H1 (cell line): ENCODE data around the gene FOSL1. TPM values are rescaled to one million over a fixed set of nuclear protein-coding genes. Genes with fewer than 3 reads are reported as not detected.

ENCODE experiments used
- CTCF ChIA-PET: fragments of 300-600 bp; sonication (Branson Sonifier 250); formaldehyde crosslinking; loops from one replicate; lab custom pipeline; 2021; ENCODE audit not compliant: partially characterized antibody; lab: Charles Lee
- POLR2A ChIA-PET: fragments of 300-600 bp; sonication (Branson Sonifier 250); formaldehyde crosslinking; loops from one replicate; lab custom pipeline; 2021; ENCODE audit warnings: inconsistent platforms; ENCODE audit not compliant: partially characterized antibody; lab: Charles Lee
- DNase-seq, 2 experiments: peaks; one replicate each; pipeline versions ENCODE4 v3.0.0 to v3.0.0-alpha.2; 2010 to 2022; ENCODE audit warnings: low spot score in 2 of 2, low read depth in 1 of 2, mixed read lengths in 1 of 2
- FAIRE-seq: peaks from 2 replicates; lab custom pipeline; 2011; peaks lifted over from hg19 to GRCh38; lab: Jason Lieb, UNC
- H2AFZ ChIP-seq: 2 replicates; pipeline ENCODE4 v1.8.1; 2012; ENCODE audit warnings: low read length, inconsistent platforms
- H2AK5ac ChIP-seq: 2 replicates; pipeline ENCODE4 v1.6.1; 2013; ENCODE audit warnings: low read depth, low read length
- H2BK120ac ChIP-seq: replicated peaks from 2 replicates; pipeline ENCODE3; 2013; ENCODE audit warnings: low read depth, low read length, inconsistent platforms
- H2BK12ac ChIP-seq: 2 replicates; pipeline ENCODE4 v1.6.1; 2013; ENCODE audit warnings: low read depth, low read length
- H2BK15ac ChIP-seq: 2 replicates; pipeline ENCODE4 v1.6.1; 2013; ENCODE audit warnings: low read length
- H2BK20ac ChIP-seq: 2 replicates; pipeline ENCODE4 v1.6.1; 2013; ENCODE audit warnings: low read length
- H2BK5ac ChIP-seq: 2 replicates; pipeline ENCODE4 v1.6.1; 2013; ENCODE audit warnings: low read depth, low read length
- H3K14ac ChIP-seq: 2 replicates; pipeline ENCODE4 v1.6.1; 2013; ENCODE audit warnings: inconsistent platforms; ENCODE audit not compliant: insufficient read length
- H3K18ac ChIP-seq: 2 replicates; pipeline ENCODE4 v1.6.1; 2013; ENCODE audit warnings: low read length; ENCODE audit errors: extremely low read depth
- H3K23ac ChIP-seq: 2 replicates; pipeline ENCODE4 v1.6.1; 2013; ENCODE audit warnings: inconsistent platforms; ENCODE audit not compliant: insufficient read length
- H3K23me2 ChIP-seq: 2 replicates; pipeline ENCODE4 v1.6.1; 2013; ENCODE audit warnings: low read depth, low read length
- H3K27ac ChIP-seq: 2 replicates; pipeline ENCODE4 v1.6.1; 2011; ENCODE audit warnings: low read depth, low read length, inconsistent platforms
- H3K27me3 ChIP-seq, 4 experiments: replicated peaks in 1 of 4; 1 replicate in 1 of 4; 2 replicates in 3 of 4; pipeline versions ENCODE4 v1.6.1 to v1.8.1; 2011 to 2013; ENCODE audit warnings: low read length in 3 of 4, mild to moderate bottlenecking in 3 of 4, inconsistent platforms in 2 of 4, mixed read lengths in 2 of 4, moderate library complexity in 1 of 4; ENCODE audit not compliant: control insufficient read depth in 3 of 4, insufficient read depth in 3 of 4; ENCODE audit errors: extremely low read depth in 1 of 4
- H3K36me3 ChIP-seq, 4 experiments: 2 replicates each; pipeline versions ENCODE4 v1.6.1 to v1.8.1; 2011 to 2013; ENCODE audit warnings: mild to moderate bottlenecking in 4 of 4, low read length in 3 of 4, moderate library complexity in 2 of 4, control low read depth in 1 of 4, inconsistent platforms in 1 of 4; ENCODE audit not compliant: insufficient read depth in 4 of 4, control insufficient read depth in 2 of 4
- H3K4ac ChIP-seq: replicated peaks from 2 replicates; pipeline ENCODE3; 2013; ENCODE audit warnings: low read length, low read depth, mixed read lengths, inconsistent platforms; ENCODE audit not compliant: insufficient read length
- H3K4me1 ChIP-seq, 4 experiments: replicated peaks in 1 of 4; 1 replicate in 1 of 4; 2 replicates in 3 of 4; pipeline versions ENCODE4 v1.6.1 to v1.8.1; 2011 to 2013; ENCODE audit warnings: low read length in 3 of 4, inconsistent platforms in 2 of 4, mixed read lengths in 1 of 4; ENCODE audit not compliant: insufficient read depth in 4 of 4, control insufficient read depth in 3 of 4
- H3K4me2 ChIP-seq, 2 experiments: 2 replicates each; pipeline versions ENCODE4 v1.6.1 to v1.8.1; 2011 to 2013; ENCODE audit warnings: low read depth in 2 of 2, low read length in 2 of 2, control low read depth in 1 of 2, inconsistent platforms in 1 of 2, mild to moderate bottlenecking in 1 of 2; ENCODE audit not compliant: insufficient read depth in 1 of 2
- H3K4me3 ChIP-seq, 4 experiments: fragments of 200-600, 300-600 bp in 1 of 4; sonication (generic), shearing (Covaris generic), sonication (Bioruptor Twin) in 1 of 4; 2 replicates each; pipeline versions ENCODE4 v1.5.1 to v1.8.1; 2011 to 2016; ENCODE audit warnings: low read length in 4 of 4, low read depth in 3 of 4, control low read depth in 2 of 4, inconsistent platforms in 2 of 4, mild to moderate bottlenecking in 2 of 4, mixed read lengths in 1 of 4, moderate library complexity in 1 of 4; ENCODE audit not compliant: insufficient read depth in 2 of 4; ENCODE audit errors: extremely low read depth in 1 of 4
- H3K56ac ChIP-seq: replicated peaks from 2 replicates; pipeline ENCODE3; 2013; ENCODE audit warnings: low read depth, mild to moderate bottlenecking, mixed read lengths, low read length, inconsistent platforms; ENCODE audit not compliant: insufficient read length
- H3K79me1 ChIP-seq: 2 replicates; pipeline ENCODE4 v1.6.1; 2013; ENCODE audit warnings: low read depth, low read length, control low read depth
- H3K79me2 ChIP-seq, 2 experiments: 2 replicates each; pipeline versions ENCODE4 v1.6.1 to v1.8.1; 2012 to 2013; ENCODE audit warnings: low read length in 2 of 2, mild to moderate bottlenecking in 2 of 2, inconsistent platforms in 1 of 2; ENCODE audit not compliant: insufficient read depth in 2 of 2, control insufficient read depth in 1 of 2
- H3K9ac ChIP-seq, 4 experiments: replicated peaks in 1 of 4; 1 replicate in 1 of 4; 2 replicates in 3 of 4; pipeline versions ENCODE4 v1.6.1 to v1.8.1; 2011 to 2013; ENCODE audit warnings: low read depth in 3 of 4, low read length in 3 of 4, control low read depth in 2 of 4, mild to moderate bottlenecking in 2 of 4, moderate library complexity in 2 of 4, inconsistent platforms in 1 of 4; ENCODE audit errors: extremely low read depth in 1 of 4
- H3K9me3 ChIP-seq, 2 experiments: 2 replicates each; pipeline versions ENCODE4 v1.6.1 to v1.8.1; 2012 to 2013; ENCODE audit warnings: mild to moderate bottlenecking in 2 of 2, moderate library complexity in 2 of 2, control low read depth in 1 of 2, inconsistent platforms in 1 of 2, low read depth in 1 of 2, low read length in 1 of 2, mixed read lengths in 1 of 2; ENCODE audit not compliant: insufficient read depth in 2 of 2
- H4K20me1 ChIP-seq, 2 experiments: replicated peaks in 1 of 2; 2 replicates each; pipeline versions ENCODE3 to v1.8.1; 2011 to 2013; ENCODE audit warnings: inconsistent platforms in 2 of 2, low read length in 2 of 2, mild to moderate bottlenecking in 1 of 2; ENCODE audit not compliant: insufficient read depth in 2 of 2, control insufficient read depth in 1 of 2
- H4K5ac ChIP-seq: 2 replicates; pipeline ENCODE4 v1.6.1; 2013; ENCODE audit warnings: low read length, low read depth, mixed read lengths, inconsistent platforms; ENCODE audit not compliant: insufficient read length
- H4K8ac ChIP-seq: 2 replicates; pipeline ENCODE4 v1.8.0; 2013; ENCODE audit warnings: mild to moderate bottlenecking, moderate library complexity, low read length, inconsistent platforms; ENCODE audit not compliant: insufficient read depth; ENCODE audit errors: extremely low read depth
- H4K91ac ChIP-seq: replicated peaks from 2 replicates; pipeline ENCODE3; 2013; ENCODE audit warnings: low read length, mixed read lengths, inconsistent platforms; ENCODE audit not compliant: insufficient read length
- CBX5 ChIP-seq: fragments of 300-800, 300-1000 bp; sonication (generic); IDR thresholded peaks from 2 replicates; pipeline ENCODE4 v1.7.1; 2016; ENCODE audit warnings: antibody characterized with exemption, low read length, low read depth
- CREB1 ChIP-seq: IDR thresholded peaks from 2 replicates; pipeline ENCODE4 v1.6.1; 2012; ENCODE audit warnings: inconsistent platforms
- CTBP2 ChIP-seq: IDR thresholded peaks from 2 replicates; pipeline ENCODE4 v1.7.0; 2011; ENCODE audit warnings: borderline replicate concordance, mild to moderate bottlenecking, moderate library complexity, mixed read lengths, low read length; ENCODE audit not compliant: insufficient read depth, insufficient read length
- HDAC2 ChIP-seq, 2 experiments: fragments of 300-600 bp in 1 of 2; sonication (generic) in 1 of 2; IDR thresholded peaks; 2 replicates each; pipeline ENCODE4 v1.6.1; 2011 to 2012; ENCODE audit warnings: low read depth in 2 of 2, low read length in 2 of 2, mild to moderate bottlenecking in 2 of 2, moderate library complexity in 2 of 2, borderline replicate concordance in 1 of 2, inconsistent platforms in 1 of 2
- RXRA ChIP-seq: IDR thresholded peaks from 2 replicates; pipeline ENCODE4 v1.6.1; 2011; ENCODE audit warnings: low read depth, mild to moderate bottlenecking, low read length, moderate library complexity; ENCODE audit not compliant: insufficient read depth
- SP1 ChIP-seq: IDR thresholded peaks from 2 replicates; pipeline ENCODE4 v1.6.1; 2011; ENCODE audit warnings: low read depth, low read length
- SP2 ChIP-seq: IDR thresholded peaks from 2 replicates; pipeline ENCODE4 v1.6.1; 2012; ENCODE audit warnings: mild to moderate bottlenecking, low read length, inconsistent platforms
- SRF ChIP-seq: IDR thresholded peaks from 2 replicates; pipeline ENCODE4 v1.6.1; 2011; ENCODE audit warnings: mild to moderate bottlenecking, low read depth, low read length, moderate library complexity
- WGBS, 2 experiments: shearing (Covaris generic) in 1 of 2; methylation state at CpG; one replicate each; pipeline versions ENCODE4 v1.1.6 to v1.1.7; 2013 to 2015; ENCODE audit warnings: low lambda C conversion rate in 2 of 2, mixed read lengths in 2 of 2, inconsistent platforms in 1 of 2, low coverage in 1 of 2, missing lambda C conversion rate in 1 of 2; ENCODE audit not compliant: insufficient replicate concordance in 2 of 2, insufficient coverage in 1 of 2, insufficient read length in 1 of 2; ENCODE audit errors: extremely low coverage in 1 of 2, missing lambda C conversion rate in 1 of 2; 5-methylcytosine and 5-hydroxymethylcytosine counted together
- polyA plus RNA-seq, 7 experiments: library from polyadenylated mRNA; depleted of rRNA in 3 of 7; stranded (reverse) in 5 of 7; unstranded in 2 of 7; fragments of >200 nt in 5 of 7; fragments of 200-250 nt in 2 of 7; gene quantifications; 1 replicate in 5 of 7; 2 replicates in 1 of 7; 4 replicates in 1 of 7; pipeline versions ENCODE4 v1.2.1 to v1.2.3, GENCODE V29; 2011 to 2013; ENCODE audit warnings: missing spikeins in 2 of 7, mixed read lengths in 2 of 7
- total RNA-seq: library from RNA; stranded (reverse); fragmentation: NEBNext Ultra II Directional; extraction: Animal tissue kit (Norgen Biotek cat#: 25700); gene quantifications from 2 replicates; pipeline ENCODE4 v1.2.1, GENCODE V29; 2021

FOSL1 gene
- total and polyA plus RNA-seq, 2 of the 8 experiments (the other 6 are each of a cell fraction or from before 2014, with no cell fraction given): 6.3 to 7.2 TPM

GRCh38 chr11:65858681-65859087 lies 41.5 kb downstream of the FOSL1 start:
- Histone ChIP-seq H3K27me3 (no peaks in the 10 kb centered on the region), H2BK15ac (no peak overlapping the region), H3K23me2 (peaks cover 19% of the 10 kb centered on the region)
- CTCF ChIA-PET: interaction anchor here (0.6 to 9.9 kb wide), 14 partner anchors 9 to 438 kb away, joined by 3 to 191 read pairs (median 6); partner anchors contain the start of genes CCDC85B, CTSW and FIBP
- no peak for DNase-seq
- TF ChIP-seq SP2 (no peak), RXRA (no peak), CBX5 (no peak), SRF (no peak), SP1 (no peak), HDAC2 (IDR thresholded peaks at IDR 0.05; ENCODE audit: borderline replicate concordance in 1 of 2, low read depth in 2 of 2, low read length in 2 of 2) (0 out of 4 replicates have a peak, but pooled peaks of 1 of the 2 experiments have one; percentile 1), CREB1 (no peak), CTBP2 (no peak)
- TF ChIP-seq, all 59 proteins: peak for 1
- Histone ChIP-seq H3K4ac (no peak overlapping the region), H3K4me1 (peaks cover 0 to 15% (median 6%) of the 10 kb centered on the region in 4 experiments; a peak in 5 of 7 replicates), H2AFZ (peak overlapping the region; percentile 65; the same call in 1 of the 2 replicates), H3K14ac (no peak overlapping the region), H3K79me2 (peaks cover 15 to 41% of the 10 kb centered on the region in 2 experiments), H3K9me3 (no peaks in the 10 kb centered on the region), H4K91ac (no peak overlapping the region), H2BK12ac (no peak overlapping the region), H3K27ac (peak overlapping the region; percentile 82), H3K56ac (no peak overlapping the region), H4K20me1 (peaks cover 25% of the 10 kb centered on the region in 2 experiments), H2BK120ac (no peak overlapping the region), H3K4me3 (peak overlapping the region; percentile 49 to 95 (median 86)), H3K36me3 (peaks cover 20 to 29% (median 26%) of the 10 kb centered on the region in 4 experiments), H3K79me1 (peaks cover 20% of the 10 kb centered on the region), H2AK5ac (no peak overlapping the region), H3K23ac (no peak overlapping the region), H2BK20ac (no peak overlapping the region), H4K5ac (no peak overlapping the region), H3K4me2 (peak overlapping the region; percentile 95 to 97), H3K18ac (no peak overlapping the region), H2BK5ac (no peak overlapping the region), H4K8ac (no peak overlapping the region), H3K9ac (peak overlapping the region; percentile 69 to 87 (median 76))
- POLR2A ChIA-PET: interaction anchor here (0.6 to 39.7 kb wide), 32 partner anchors 3 to 244 kb away, joined by 3 to 1071 read pairs (median 4); partner anchors contain the start of genes AP5B1, CCDC85B, CFL1 and CTSW
- FAIRE-seq: no peak
- WGBS, 2 experiments: 4% methylated on average over 10 of the region's 10 CpGs; no CpG with 5 or more reads in 1 of the 2 experiments
